DOHH2 (cell line): ENCODE results near the gene LTBR.
"Not testable (repeated sequence)": the region's sequence is repeated elsewhere in the genome, so short reads cannot be mapped to it uniquely, and the experiment has no call there.

Source experiments
- H3F3A ChIP-seq: fragments of 200-600 bp; sonication (generic), shearing (Covaris generic); 2 replicates; pipeline ENCODE4 v1.6.0; 2016; ENCODE audit warnings: antibody characterized with exemption, mild to moderate bottlenecking; ENCODE audit not compliant: control insufficient read depth, insufficient read depth
- H3K27ac ChIP-seq: fragments of 200-600 bp; sonication (generic); 2 replicates; pipeline ENCODE4 v1.5.1; 2014; ENCODE audit warnings: low read depth, mild to moderate bottlenecking, low read length, moderate library complexity
- H3K27me3 ChIP-seq: fragments of 200-600 bp; sonication (generic); 2 replicates; pipeline ENCODE4 v1.6.1; 2014; ENCODE audit warnings: mild to moderate bottlenecking, low read length, mixed read lengths; ENCODE audit not compliant: control insufficient read depth
- H3K36me3 ChIP-seq: fragments of 200-600 bp; sonication (generic); 2 replicates; pipeline ENCODE4 v1.6.1; 2014; ENCODE audit warnings: mild to moderate bottlenecking, low read length, moderate library complexity, mixed read lengths; ENCODE audit not compliant: control insufficient read depth
- H3K4me1 ChIP-seq: fragments of 200-600 bp; sonication (generic); 2 replicates; pipeline ENCODE4 v1.6.1; 2014; ENCODE audit warnings: mild to moderate bottlenecking, low read length, mixed read lengths; ENCODE audit not compliant: control insufficient read depth
- H3K4me2 ChIP-seq: fragments of 200-600 bp; sonication (generic); 2 replicates; pipeline ENCODE4 v1.6.0; 2014; ENCODE audit warnings: mild to moderate bottlenecking, low read length, moderate library complexity
- H3K4me3 ChIP-seq: fragments of 200-600 bp; sonication (generic); 2 replicates; pipeline ENCODE4 v1.5.1; 2014; ENCODE audit warnings: mild to moderate bottlenecking, low read length, mixed read lengths
- H3K79me2 ChIP-seq: fragments of 200-600 bp; sonication (generic); 2 replicates; pipeline ENCODE4 v1.6.1; 2014; ENCODE audit warnings: mild to moderate bottlenecking, low read length, mixed read lengths; ENCODE audit not compliant: control insufficient read depth
- H3K9me2 ChIP-seq: fragments of 200-600 bp; sonication (generic); replicated peaks from 2 replicates; pipeline ENCODE4 v1.6.1; 2014; ENCODE audit warnings: mild to moderate bottlenecking, low read length, mixed read lengths; ENCODE audit not compliant: control insufficient read depth
- H3K9me3 ChIP-seq: fragments of 200-600 bp; sonication (generic); 2 replicates; pipeline ENCODE4 v1.6.1; 2014; ENCODE audit warnings: antibody characterized with exemption, low read length, mixed read lengths; ENCODE audit not compliant: control insufficient read depth, insufficient read depth
- H4K20me1 ChIP-seq: fragments of 200-600 bp; sonication (generic); 2 replicates; pipeline ENCODE4 v1.6.0; 2014; ENCODE audit warnings: low read depth, mild to moderate bottlenecking, antibody characterized with exemption, low read length, moderate library complexity; ENCODE audit not compliant: control insufficient read depth, insufficient read depth
- EZH2phosphoT487 ChIP-seq: fragments of 200-600 bp; sonication (generic); IDR thresholded peaks from 2 replicates; pipeline ENCODE4 v1.6.1; 2017; ENCODE audit warnings: borderline replicate concordance, mild to moderate bottlenecking, antibody characterized with exemption, low read length, moderate library complexity, mixed read lengths
- TF ChIP-seq, protein P1 (sequence below): fragments of 200-600 bp; sonication (generic); IDR thresholded peaks from one replicate; pipeline ENCODE4 v1.5.1; 2014; ENCODE audit warnings: antibody characterized with exemption, mild to moderate bottlenecking, low read depth, low read length; ENCODE audit not compliant: poor library complexity, severe bottlenecking

Gene LTBR

DNA sequence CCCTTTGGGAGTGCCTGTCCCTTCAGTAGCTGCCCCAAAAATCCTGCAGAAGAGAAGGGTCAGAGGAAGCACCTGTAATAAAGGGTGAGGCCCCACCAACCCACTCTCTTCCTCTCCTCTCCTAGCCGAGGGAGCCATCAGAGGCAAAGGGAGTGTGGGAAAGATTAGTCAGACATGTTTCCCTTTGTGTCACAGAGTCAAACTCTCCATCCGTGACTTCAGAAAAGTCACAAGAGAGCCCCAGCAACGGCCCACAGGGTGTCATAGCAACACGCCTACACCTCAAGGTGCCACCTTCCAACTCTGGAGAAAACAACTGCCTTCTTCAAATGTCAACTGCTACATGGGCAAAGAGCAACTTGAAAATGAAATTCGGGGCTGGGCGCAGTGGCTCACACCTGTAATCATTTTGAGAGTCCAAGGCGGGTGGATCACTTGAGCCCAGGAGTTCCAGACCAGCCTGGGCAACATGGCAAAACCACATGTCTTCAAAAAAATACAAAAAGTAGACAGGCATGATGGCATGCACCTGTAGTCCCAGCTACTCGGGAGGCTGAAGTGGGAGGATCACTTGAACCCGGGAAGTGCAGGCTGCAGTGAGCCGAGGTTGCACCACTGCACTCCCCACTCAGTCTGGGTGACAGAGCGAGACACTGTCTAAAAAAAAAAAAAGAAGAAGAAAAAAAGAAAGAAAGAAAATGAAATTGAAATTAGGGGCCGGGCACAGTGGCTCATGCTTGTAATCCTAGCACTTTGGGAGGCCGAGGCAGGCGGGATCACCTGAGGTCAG, 43.1 kb downstream of the LTBR start:
- Histone ChIP-seq H3K27me3 (no peaks in the 10 kb centered on the region), H3K9me2 (no peaks in the 10 kb centered on the region), H4K20me1 (no peaks in the 10 kb centered on the region), H3F3A (peaks cover 67% of the 10 kb centered on the region), H3K27ac (peak overlapping the region; percentile 98), H3K4me1 (peaks cover 91% of the 10 kb centered on the region), H3K4me2 (peak overlapping the region; percentile 90), H3K79me2 (no peaks in the 10 kb centered on the region), H3K36me3 (no peaks in the 10 kb centered on the region), H3K9me3 (no peaks in the 10 kb centered on the region), H3K4me3 (peak overlapping the region; percentile 71)
- TF ChIP-seq, protein P1, sequence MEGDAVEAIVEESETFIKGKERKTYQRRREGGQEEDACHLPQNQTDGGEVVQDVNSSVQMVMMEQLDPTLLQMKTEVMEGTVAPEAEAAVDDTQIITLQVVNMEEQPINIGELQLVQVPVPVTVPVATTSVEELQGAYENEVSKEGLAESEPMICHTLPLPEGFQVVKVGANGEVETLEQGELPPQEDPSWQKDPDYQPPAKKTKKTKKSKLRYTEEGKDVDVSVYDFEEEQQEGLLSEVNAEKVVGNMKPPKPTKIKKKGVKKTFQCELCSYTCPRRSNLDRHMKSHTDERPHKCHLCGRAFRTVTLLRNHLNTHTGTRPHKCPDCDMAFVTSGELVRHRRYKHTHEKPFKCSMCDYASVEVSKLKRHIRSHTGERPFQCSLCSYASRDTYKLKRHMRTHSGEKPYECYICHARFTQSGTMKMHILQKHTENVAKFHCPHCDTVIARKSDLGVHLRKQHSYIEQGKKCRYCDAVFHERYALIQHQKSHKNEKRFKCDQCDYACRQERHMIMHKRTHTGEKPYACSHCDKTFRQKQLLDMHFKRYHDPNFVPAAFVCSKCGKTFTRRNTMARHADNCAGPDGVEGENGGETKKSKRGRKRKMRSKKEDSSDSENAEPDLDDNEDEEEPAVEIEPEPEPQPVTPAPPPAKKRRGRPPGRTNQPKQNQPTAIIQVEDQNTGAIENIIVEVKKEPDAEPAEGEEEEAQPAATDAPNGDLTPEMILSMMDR, result no peak
- TF ChIP-seq EZH2phosphoT487, result no peak

DNA sequence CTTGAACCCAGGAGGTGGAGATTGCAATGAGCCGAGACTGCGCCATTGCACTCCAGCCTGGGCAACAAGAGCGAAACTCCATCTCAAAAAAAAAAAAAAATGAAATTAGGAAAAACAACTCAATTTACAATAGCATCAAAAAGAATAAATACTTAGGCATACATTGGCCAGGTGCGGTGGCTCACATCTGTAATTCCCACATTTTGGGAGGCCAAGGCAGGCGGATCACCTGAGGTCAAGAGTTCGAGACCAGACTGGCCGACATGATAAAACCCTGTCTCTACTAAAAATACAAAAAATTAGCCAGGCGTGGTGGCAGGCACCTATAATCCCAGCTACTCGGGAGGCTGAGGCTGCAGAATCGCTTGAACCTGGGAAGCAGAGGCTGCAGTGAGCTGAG, 43.8 kb downstream of the LTBR start:
- H3F3A ChIP-seq, result peaks cover 73% of the 10 kb centered on the region
- H3K4me3 ChIP-seq, result peak overlapping the region; percentile 71
- not testable (repeated sequence) for H3K9me2 ChIP-seq

DNA sequence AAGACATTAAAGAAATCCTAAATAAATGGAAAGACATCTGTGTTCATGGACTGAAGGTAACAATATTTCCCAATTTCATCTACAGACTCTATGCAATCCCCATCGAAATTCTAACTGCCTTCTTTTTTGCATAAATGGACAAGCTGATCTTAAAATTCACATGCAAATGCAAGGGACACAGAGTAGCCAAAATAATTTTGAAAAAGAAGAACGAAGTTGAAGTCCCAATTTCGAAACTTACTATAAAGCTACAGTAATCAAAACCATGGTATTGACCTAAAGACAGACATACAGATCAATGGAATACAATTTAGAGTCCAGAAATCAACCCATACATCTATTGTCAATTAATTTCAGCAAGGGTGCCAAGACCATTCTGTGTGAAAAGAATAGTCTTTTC, 44.4 kb downstream of the LTBR start:
- H3K27ac ChIP-seq, result peak overlapping the region; percentile 98
- peak overlapping the region; percentile 90 for H3K4me2 ChIP-seq
- H3K4me1 ChIP-seq, result peaks cover 100% of the 10 kb centered on the region
- H3K4me3 ChIP-seq, result peak overlapping the region; percentile 71
- no peaks in the 10 kb centered on the region for H3K9me2 ChIP-seq
- no peaks in the 10 kb centered on the region for H3K27me3 ChIP-seq
- H4K20me1 ChIP-seq, result no peaks in the 10 kb centered on the region
- no peaks in the 10 kb centered on the region for H3K9me3 ChIP-seq
- peaks cover 78% of the 10 kb centered on the region for H3F3A ChIP-seq
- TF ChIP-seq, protein P1, result no peak
- no peak for TF ChIP-seq EZH2phosphoT487
- no peaks in the 10 kb centered on the region for H3K36me3 ChIP-seq
- H3K79me2 ChIP-seq, result no peaks in the 10 kb centered on the region

More for the DNA sequence above, 43.8 kb downstream of the LTBR start:
- not testable (repeated sequence) for H4K20me1 ChIP-seq, H3K36me3 ChIP-seq, H3K27me3 ChIP-seq, H3K79me2 ChIP-seq, H3K9me3 ChIP-seq
- peaks cover 98% of the 10 kb centered on the region for H3K4me1 ChIP-seq
- H3K27ac ChIP-seq, result peak overlapping the region; percentile 98
- H3K4me2 ChIP-seq, result peak overlapping the region; percentile 90
